GM19351 (cell line): ENCODE measurements around the gene FAM53C.
"Not testable (repeated sequence)": the region's sequence is repeated elsewhere in the genome, so short reads cannot be mapped to it uniquely, and the experiment has no call there.

Source experiments
- ATAC-seq: cut with Tn5 transposase; IDR thresholded peaks from one replicate; pipeline ENCODE4 v1.9.1; 2021; ENCODE audit warnings: mild to moderate bottlenecking, moderate library complexity; ENCODE audit not compliant: unreplicated experiment

The FAM53C gene

GRCh38 chr5:138389332-138389731 lies 51.3 kb downstream of the FAM53C start:
- no peak for ATAC-seq

GRCh38 chr5:138389911-138390310 lies 51.8 kb downstream of the FAM53C start:
- not testable (repeated sequence) for ATAC-seq

- no peak for ATAC-seq
Observed at GRCh38 chr5:138391859-138392386, 53.9 kb downstream of the FAM53C start.
